NCI-H69 (cell line): Measurements from ENCODE around the gene FGF23.
"Not testable (repeated sequence)": the region's sequence is repeated elsewhere in the genome, so short reads cannot be mapped to it uniquely, and the experiment has no call there.

Source experiments
- DNase-seq: peaks from one replicate; lab custom pipeline; 2025; lab: John Stamatoyannopoulos, UW

FGF23 gene

DNA sequence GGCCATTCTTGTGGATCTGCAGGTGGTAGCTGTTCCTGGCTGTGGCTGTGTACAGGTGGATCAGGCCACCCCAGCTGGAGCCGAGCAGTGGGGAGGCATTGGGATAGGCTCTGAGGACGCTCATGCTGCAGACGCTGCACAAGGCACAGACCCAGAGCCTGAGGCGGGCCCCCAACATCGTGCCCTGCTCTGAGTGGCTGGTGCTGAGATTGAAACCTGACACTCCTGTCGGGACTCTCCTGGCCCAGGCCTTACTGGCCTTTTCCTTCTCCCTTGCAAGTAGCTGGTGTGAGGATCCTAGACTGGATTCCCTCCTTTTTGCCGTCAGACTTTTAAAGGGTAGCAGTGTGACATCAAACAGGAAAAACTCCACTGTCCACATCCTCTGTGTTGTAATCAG lies at the start of gene FGF23:
TSS of gene FGF23 (minus strand) at position 308 of the 400 bp plus-strand sequence. CDS start at position 178, 130 bp downstream.
- DNase-seq: peak; percentile 58

DNA sequence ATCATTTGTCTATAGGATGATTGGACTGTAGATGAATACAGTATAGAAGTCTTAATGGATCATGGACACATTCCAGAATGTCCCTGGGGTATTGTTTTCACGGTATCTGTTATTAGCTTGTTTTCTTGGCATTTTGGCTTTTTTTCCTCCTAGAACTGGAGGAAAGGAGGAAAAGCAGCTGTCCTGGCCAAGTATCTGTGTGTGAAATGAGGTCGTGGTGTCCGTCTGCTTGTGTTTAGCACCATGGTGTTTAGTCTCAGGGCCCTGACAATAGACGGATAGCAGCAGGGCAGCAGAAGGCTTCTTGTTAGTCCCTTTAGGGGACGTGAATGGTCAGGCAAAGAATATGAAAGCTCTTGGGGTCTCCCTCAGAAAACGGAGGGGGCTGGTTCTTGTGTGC lies 44.9 kb upstream of the FGF23 start:
- DNase-seq: no peak

DNA sequence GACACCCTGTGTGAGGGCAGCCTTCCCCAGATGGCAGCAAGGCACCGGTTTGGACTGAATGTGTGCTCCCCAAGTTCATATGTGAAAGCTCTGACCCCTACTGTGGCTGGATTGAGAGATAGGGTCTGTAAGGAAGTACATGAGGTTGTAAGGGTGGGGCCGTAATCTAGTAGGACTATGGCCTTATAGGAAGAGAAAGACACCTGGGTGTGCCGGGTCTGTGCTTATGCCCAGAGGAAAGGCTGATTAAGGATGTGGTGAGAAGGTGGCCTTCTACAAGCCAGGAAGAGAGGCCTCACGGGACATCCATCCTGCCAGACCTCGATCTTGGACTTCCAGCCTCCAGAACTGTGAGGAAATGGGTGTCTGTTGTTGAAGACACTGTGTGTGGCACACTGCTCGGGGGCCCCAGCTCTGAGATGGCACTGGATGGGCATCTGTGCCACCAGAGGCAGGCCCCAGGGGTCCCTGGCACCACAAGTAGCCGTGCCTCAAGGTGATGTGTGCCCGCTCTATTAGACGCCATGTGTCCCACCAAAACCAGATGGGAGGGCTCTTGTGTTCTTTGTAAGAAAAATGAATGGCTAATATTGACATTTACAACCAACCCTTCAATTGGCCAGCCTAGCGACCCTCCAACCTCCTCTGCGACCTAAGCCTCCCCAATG lies 44.1 kb upstream of the FGF23 start:
- no peak for DNase-seq

DNA sequence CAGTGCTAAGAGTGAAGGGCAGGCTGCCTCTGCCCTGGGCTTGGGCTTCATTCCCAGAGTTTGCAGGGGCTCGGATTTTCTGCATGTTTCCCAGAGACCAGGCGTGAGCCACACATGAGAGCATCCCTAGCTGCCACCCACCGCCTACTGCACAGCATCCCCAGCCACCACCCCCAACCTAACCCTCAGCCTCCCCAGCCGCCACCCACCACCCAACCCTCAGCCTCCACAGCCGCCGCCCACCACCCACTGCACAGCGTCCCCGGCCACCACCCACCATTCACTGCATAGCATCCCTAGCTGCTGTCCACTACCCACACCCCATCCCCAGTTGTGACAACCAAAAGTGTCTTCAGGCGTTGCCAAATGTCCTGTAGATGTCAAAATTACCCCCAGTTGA lies 43.5 kb upstream of the FGF23 start:
- no peak for DNase-seq

DNA sequence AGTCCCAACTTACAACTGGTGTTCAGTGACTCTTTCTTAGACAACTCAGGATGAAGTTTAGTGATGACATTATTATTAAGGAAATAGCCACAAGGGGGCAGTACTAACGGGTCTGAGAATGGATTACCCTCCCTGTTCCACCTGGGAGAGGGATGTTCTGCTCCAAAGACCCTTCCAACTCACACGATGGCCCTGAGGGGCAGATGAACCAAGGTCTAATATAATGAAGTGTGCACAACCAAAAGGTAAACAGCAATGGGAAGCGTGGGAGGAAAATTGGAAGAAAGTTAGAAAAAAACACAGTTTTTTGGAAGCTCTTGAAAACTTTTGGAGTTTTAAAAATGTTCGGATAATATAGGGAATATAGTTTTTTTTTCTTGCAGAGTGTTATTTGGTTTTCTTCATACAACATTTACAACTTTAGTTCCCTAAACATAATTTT lies 42.1 kb upstream of the FGF23 start:
- DNase-seq: peak; percentile 74

DNA sequence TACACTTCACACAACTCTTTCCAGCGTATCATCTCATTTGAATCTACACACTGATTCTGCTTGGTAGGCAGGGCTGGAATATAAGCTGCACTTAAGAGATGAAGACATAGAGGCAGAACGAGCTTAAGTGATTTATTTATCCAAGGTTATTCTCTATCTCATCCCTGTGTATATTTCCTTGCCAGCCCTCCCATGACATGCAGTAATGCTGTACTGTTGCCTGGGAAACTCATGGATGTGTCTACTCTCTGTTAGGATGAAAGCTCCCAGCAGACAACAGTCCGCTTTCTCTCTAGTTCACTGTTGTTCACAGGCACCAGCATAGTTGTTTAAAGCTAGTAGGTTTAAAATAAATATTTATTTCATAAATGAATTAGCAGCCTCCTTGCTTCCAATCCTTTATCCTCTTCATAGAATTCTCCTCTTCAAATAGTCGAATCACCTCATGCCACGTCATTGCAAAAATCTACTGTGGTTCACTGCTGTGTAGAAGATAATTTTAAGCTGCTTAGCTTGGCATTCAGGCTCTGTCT lies 40.7 kb upstream of the FGF23 start:
- DNase-seq: no peak

DNA sequence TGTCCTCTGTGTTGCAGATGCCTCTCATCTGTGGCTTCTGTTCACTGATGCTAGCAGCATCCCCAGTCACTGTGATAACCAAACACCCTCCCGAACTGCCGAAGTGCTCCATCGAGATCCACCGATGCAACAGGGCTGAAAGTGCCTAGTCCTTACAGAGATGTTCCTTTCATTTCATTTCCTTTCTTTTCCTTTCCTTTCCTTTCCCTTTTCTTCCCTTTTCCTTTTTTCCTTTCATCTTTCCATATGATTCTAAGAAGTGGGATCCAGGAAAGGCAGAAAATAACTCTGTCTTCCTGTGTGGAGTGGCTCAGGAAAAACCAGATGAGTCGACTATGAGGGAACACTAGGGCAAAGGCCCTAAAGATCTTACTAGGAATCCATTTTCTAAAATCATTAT lies 39.4 kb upstream of the FGF23 start:
- DNase-seq: no peak

DNA sequence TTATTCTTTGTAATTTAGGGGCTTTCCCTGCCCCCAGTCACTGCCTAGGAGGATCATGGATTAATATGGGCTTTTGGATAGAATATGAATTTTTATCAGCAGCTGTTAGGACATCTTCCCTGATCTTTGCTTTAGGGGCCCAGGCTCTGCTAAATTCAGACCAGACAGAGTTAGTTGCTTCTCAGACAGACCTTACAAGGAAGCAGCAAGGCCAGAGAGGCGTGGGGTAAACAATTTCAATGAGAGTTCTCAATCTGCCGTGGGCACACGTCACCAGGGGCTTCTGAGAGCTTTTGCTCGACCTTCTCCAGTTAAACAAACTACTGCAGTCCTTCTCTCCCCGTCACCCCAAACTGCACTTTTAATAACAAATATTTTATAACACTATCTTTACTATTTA lies 38.4 kb upstream of the FGF23 start:
- DNase-seq: no peak

DNA sequence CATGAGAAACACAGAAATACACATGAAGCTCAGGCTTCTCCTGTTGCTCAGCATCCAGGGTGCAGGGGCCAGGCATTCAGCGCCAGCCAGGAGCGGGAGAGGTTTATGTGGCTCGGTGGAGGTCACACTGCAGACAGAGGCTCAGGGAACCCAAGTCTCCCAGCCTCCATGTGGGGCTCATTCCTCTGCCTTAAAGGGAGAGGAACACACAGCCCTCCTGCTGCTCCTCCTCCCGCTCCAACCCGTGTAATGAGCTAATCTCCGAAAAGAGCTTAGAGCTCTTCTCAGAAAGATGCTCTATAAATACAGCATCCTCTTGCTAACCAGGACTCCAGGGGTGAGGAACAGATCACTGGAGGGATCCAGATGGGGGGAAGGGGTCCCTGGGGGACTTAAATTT lies 37.9 kb upstream of the FGF23 start:
- peak; percentile 7 for DNase-seq

DNA sequence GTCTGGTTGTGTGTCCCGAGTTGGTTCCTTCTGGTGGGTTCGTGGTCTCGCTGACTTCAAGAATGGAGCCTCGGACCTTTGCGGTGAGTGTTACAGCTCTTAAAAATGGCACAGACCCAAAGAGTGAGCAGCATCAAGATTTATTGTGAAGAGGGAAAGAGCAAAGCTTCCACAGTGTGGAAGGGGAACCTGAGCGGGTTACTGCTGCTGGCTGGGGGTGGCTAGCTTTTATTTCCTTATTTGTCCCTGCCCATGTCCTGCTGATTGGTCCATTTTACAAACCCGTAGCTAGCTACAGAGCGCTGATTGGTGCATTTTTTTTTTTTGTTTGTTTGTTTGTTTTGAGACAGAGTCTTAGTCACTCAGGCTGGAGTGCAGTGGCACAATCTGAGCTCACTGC lies 36.8 kb upstream of the FGF23 start:
- DNase-seq: no peak

DNA sequence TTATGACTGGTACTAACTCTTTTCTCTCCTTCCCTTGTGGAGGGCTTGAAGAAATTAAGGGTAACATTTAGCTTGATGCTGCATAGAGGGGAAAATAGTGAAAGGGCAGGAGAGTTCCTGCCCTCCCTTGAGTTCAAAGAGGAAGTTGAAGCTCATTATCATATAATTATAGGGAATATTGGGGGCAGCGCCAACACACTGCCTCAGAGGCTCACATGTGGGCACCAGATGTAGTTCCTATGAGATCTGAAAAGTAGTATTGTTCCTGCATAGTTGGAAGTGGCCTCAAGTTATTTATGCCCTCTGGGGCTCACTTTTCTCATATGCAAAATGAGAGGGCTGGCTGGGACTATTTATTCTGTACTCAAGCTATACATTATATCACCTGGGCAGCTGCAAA lies 33.0 kb upstream of the FGF23 start:
- peak; percentile 96 for DNase-seq

DNA sequence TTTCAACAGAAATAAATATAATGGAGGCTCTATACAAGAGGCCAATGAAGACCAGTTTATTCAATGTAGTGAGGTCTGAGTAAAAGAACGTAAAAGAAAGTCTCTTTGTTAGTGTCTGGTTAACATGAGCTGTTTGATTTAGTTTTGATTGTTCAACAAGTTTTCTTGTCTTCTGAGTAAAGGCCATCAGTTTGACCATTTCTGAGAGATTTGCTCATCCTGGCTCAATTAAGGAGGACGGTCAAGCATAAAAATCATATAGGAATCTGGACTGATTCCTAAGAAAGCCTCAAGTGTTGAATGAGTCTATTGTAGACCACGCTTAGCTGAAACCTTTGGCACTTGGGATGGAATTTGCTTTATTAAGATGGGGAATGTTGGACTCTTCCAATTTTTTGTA lies 32.5 kb upstream of the FGF23 start:
- no peak for DNase-seq

DNA sequence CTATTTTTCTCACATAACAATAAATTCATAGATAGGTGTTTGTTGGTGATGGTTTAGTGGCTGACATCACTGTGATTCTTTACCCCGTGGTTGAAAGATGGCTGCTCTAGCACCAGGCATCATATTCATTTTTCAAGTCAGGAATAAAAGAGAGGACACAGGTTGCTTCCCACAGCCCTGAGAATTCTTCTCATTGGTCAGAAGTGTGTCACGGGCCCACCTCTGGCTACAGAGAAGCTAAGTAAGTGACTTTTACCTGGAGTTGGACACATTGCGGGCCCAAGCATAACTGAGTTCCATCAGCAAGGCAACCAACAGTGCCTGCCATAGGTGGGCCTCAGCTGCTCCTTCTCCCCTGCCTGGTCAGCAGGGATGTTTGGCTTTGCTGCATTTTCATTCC lies 27.6 kb upstream of the FGF23 start:
- no peak for DNase-seq

DNA sequence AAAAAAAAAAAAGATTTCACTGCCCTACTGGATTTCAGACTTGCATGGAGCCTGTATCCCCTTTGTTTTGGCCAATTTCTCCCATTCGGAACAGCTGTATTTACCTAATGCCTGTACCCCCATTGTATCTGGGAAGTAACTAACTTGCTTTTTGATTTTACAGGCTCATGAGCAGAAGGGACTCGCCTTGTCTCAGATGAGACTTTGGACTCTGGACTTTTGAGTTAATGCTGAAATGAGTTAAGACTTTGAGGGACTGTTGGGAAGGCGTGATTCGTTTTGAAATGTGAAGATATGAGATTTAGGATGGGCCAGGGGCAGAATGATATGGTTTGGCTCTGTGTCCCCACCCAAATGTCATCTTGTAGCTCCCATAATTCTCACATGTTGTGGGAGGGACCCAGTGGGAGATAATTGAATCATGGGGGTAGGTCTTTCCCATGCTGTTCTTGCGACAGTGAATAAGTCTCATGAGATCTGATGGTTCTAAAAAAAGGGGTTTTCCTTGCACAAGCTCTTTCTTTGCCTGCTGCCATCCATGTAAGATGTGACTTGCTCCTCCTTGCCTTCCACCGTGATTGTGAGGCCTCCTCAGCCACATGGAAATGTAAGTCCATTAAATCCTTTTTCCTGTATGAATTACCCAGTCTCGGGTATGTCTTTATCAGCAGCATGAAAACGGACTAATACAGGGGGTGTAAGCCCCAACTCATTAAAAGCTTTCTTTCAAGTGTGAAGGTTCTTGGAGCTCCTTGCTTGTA lies 25.5 kb upstream of the FGF23 start:
- not testable (repeated sequence) for DNase-seq

DNA sequence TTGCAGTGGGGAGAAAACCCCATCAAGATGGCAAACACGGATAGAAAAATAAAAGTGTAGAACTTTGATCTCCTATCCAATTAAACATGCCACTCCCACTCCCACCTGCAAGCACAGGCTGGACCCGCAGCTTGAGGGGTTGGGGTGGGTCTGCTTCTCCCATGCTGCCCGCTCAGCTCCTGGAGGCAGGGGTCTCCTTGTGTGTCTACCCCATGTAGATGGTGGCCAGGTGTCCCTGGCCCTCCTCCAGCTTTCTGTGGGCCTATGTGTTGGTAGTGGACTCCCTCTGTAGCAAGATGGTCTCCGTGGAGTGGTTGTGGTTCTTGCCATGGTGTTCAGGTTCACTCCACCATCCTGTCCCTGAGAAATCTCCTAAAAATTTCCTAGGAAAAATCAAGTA lies 23.5 kb upstream of the FGF23 start:
- DNase-seq: no peak

DNA sequence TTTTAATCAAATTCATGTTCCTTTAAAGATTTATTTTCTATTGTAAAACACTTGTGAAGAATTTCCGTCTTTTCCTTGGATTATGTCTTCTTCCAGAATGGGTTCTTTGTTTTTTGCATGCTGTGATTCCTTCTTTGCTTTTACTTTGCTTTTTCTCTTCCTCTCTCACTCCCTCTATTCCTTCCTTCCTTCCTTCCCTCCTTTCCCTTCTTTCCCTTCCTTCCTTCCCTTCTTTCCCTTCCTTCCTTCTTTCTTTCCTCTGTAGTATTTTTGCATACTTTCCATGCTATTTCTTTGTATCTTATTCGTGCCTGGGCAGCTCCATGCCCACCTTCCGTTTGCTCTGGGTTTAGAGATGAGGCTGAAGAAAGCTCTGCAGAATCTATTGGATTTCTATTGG lies 21.6 kb upstream of the FGF23 start:
- DNase-seq: no peak

DNA sequence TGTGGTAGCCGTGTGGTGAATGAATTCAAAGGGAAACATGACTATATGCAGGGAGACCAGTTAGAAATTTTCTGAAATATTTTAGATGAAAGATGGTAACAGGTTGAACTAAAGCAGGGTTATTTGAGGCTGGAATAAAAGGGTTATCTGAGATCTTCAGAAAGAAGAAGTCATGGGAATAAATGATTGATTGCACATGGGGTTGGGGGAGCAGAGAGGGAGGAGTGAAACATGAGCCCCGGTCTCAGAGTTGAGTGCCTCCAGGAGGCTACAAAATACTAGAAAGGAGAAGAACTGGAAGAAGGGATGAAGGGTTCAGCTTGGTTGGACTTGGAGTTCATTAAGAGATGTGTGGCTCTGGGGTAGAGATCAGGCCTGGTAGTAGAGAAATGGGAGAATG lies 16.3 kb upstream of the FGF23 start:
- no peak for DNase-seq

DNA sequence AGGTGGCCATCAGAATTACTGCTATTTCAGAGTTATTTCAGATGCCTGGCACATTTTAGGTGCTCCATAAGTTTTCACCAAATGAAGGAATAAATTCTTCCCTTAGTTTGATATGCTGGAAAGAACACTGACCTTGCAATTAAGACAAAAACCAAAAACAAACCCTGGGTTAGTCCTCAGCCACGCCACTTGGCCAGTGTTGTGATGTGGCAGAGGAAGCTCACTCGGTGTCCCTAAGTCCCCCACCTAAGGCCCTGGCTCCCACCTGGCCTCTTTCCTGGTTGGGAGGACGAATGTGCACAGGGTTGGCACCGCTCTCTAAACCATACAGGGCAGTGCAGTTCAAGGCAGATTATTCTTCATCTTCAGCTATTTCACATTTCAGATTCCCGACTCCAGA lies 13.7 kb upstream of the FGF23 start:
- DNase-seq: no peak

DNA sequence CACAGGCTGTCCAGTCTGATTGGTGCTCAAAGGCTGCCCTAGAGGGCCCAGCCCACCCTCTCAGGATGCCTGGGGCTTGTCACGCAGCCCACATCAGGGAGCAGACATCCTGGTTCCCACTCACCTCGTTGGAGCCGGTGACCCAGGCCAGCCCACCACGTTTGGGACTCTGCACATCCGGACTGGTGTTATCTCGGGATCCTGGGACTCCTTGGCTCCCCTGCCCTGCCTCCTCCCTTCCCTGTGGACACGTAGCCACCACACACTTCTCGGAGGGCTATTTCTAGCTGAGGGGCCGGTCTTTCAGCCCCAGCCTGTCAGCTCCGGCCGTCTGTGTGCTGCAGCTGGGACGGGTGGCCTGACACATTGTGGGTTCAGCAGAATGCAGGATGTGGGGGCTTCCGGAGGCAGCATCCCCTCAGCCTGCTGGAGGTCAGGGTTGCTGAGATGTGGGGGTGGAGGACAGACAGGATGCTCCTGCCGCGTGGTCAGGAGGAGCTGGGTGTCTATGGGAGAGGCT lies 12.8 kb upstream of the FGF23 start:
- DNase-seq: no peak

DNA sequence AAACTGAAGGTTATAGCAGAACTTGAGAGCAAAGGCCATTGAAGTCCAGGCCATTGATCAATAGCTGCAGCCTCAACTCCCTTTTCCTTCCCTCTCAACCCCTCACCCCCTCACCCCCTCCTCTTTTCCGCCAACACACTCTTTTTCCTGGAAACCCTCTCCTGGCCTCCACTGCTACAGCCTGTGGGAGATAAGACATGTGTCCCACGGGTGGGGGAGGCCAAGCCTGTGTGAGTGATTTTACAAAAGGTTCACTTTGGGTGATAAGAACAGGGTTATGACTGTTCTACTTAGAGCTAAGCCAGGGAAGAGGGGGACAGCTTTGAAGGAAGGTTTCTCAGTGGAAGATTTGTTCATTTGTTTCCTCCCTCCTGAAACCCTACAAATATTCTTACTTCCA lies 9.2 kb upstream of the FGF23 start:
- no peak for DNase-seq

DNA sequence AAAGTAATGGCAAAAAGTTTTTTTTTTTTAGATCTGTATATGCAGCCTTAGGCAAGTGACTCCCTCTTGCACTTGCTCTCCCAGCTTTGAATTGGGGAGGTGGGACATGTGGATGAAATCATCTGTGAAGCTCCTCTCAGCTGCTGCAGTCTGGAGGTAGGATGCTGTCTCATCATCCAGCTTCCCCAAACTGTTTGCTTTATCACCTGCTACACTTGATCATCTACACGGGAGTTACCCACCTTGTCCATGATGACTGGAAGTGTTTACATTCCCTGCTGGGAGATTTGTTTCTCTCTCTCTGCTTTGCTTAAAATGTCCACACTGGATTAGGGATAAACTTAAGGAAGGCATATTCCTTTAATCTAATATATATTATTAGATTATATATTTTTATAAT lies 8.5 kb upstream of the FGF23 start:
- no peak for DNase-seq

DNA sequence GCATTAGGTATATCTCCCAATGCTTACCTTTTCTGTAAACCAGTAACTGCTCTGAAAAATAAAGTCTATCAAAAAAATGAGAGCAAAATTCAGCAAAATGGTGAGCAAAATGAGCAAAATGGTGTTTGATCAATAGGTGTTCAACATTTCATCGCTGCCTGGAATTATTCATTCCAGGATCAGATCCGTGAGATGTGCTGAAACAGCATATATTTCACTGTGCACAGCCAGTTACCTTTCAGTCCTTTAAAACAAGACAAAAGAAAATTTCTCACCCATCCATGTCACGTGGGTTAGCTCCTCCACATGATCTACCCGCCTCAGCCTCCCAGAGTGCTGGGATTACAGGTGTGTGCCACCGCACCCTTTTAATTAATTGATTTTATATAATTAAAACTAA lies 8.1 kb upstream of the FGF23 start:
- DNase-seq: no peak

DNA sequence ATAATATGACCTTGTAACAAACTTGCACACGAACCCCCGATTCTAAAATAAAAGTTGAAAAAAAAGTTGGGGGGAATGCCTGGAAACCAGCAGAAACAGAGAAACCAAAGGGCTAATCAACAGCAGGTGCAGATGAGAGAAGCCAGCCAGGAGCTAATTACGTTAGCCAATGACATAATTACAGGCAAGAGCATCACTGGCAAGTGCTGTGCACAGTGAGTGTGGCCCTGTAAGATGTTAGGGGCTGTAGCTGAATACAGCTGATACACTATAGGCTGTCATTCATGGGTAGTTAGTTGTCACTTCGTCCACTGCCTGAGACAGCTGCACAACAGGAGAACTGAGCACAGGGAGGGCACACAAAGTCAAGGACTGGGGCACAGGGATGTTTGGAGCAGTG lies 7.3 kb upstream of the FGF23 start:
- DNase-seq: peak; percentile 58
